Measurements from ENCODE around the gene AKAP11. TPM values are rescaled to one million over a fixed set of nuclear protein-coding genes. Genes with fewer than 3 reads are reported as not detected.

AKAP11 gene
- polyA plus RNA-seq, 1 donor (not counting 4 experiments of a cell fraction or from before 2014, with no cell fraction given), result 17.4 TPM

GRCh38 chr13:42239644-42240043 is 32.3 kb upstream of the AKAP11 start:
- H3K9me1 ChIP-seq (ENCODE audit: control insufficient read depth, extremely low read depth, insufficient read depth, low read length), result no peaks in the 10 kb centered on the region
- no peak for TF ChIP-seq EZH2 (IDR thresholded peaks at IDR 0.05; ENCODE audit: low read length)
- TF ChIP-seq CTCF (optimal IDR thresholded peaks at IDR 0.05 in 1 of 3, IDR thresholded peaks at IDR 0.05 in 1 of 3, conservative IDR thresholded peaks at IDR 0.05 in 1 of 3; ENCODE audit: extremely low read depth in 1 of 3, insufficient read depth in 2 of 3, low read length in 3 of 3), result no peak
- H2AFZ ChIP-seq (ENCODE audit: control insufficient read depth, low read length), result no peak overlapping the region
- H3K36me3 ChIP-seq (ENCODE audit: control insufficient read depth in 2 of 2, extremely low read depth in 1 of 2, insufficient read depth in 2 of 2, low read length in 2 of 2), result peaks cover 0 to 1% of the 10 kb centered on the region in 2 experiments
- DNase-seq (ENCODE audit: low read depth, low spot score) (no peak), FAIRE-seq (peak; percentile 36)
- dilution Hi-C loops (cut with MboI; ENCODE audit: extremely low pct_ligation_motif_present, low sequenced_read_pairs), result no loop called here
- H3K79me2 ChIP-seq (ENCODE audit: control insufficient read depth, insufficient read depth, low read length), result no peaks in the 10 kb centered on the region
- H3K4me1 ChIP-seq (ENCODE audit: control insufficient read depth, extremely low read depth, insufficient read depth, low read length), result no peaks in the 10 kb centered on the region
- no peak overlapping the region for H3K27ac ChIP-seq (ENCODE audit: control insufficient read depth, insufficient read depth, low read length)
- H4K20me1 ChIP-seq (ENCODE audit: control insufficient read depth, extremely low read depth, insufficient read depth, low read length), result no peaks in the 10 kb centered on the region
- H3K27me3 ChIP-seq (ENCODE audit: control insufficient read depth, extremely low read depth, insufficient read depth, low read length), result no peaks in the 10 kb centered on the region
- H3K9ac ChIP-seq (ENCODE audit: control insufficient read depth, extremely low read depth, insufficient read depth, low read length), result no peak overlapping the region
- no peaks in the 10 kb centered on the region for H3K9me3 ChIP-seq (ENCODE audit: control insufficient read depth, low read depth, low read length)
- no peak overlapping the region for H3K4me2 ChIP-seq (ENCODE audit: control insufficient read depth, extremely low read depth, insufficient read depth, low read depth, low read length)
- H3K4me3 ChIP-seq (ENCODE audit: control insufficient read depth in 2 of 3, extremely low read depth in 1 of 3, insufficient read depth in 2 of 3, low read depth in 1 of 3, low read length in 3 of 3), result no peak overlapping the region

DNA sequence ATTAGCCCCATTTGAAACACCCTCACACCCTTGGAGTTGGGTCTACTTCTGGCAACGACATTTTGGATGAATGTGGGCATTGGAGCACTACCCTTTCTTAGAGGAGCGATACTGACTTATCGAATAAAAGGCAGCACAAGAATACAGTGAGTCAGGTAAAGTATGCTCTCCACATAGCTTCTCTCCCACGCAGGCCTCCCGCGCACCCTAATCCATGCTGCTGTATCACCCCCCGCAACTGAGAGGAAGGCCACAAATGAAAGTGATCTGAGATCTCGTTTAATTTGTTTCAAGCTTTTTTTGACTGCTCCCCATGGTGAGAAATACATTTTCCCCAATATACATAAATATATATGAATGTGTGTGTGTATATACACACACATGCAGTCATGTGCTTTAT is 25.4 kb upstream of the AKAP11 start:
- TF ChIP-seq CTCF (optimal IDR thresholded peaks at IDR 0.05 in 1 of 3, IDR thresholded peaks at IDR 0.05 in 1 of 3, conservative IDR thresholded peaks at IDR 0.05 in 1 of 3; ENCODE audit: extremely low read depth in 1 of 3, insufficient read depth in 2 of 3, low read length in 3 of 3), result no peak
- TF ChIP-seq EZH2 (IDR thresholded peaks at IDR 0.05; ENCODE audit: low read length), result no peak
- Histone ChIP-seq H3K27me3 (ENCODE audit: control insufficient read depth, extremely low read depth, insufficient read depth, low read length) (no peaks in the 10 kb centered on the region), H3K9me3 (ENCODE audit: control insufficient read depth, low read depth, low read length) (no peaks in the 10 kb centered on the region), H3K9ac (ENCODE audit: control insufficient read depth, extremely low read depth, insufficient read depth, low read length) (no peak overlapping the region), H3K9me1 (ENCODE audit: control insufficient read depth, extremely low read depth, insufficient read depth, low read length) (no peaks in the 10 kb centered on the region), H3K79me2 (ENCODE audit: control insufficient read depth, insufficient read depth, low read length) (no peaks in the 10 kb centered on the region), H2AFZ (ENCODE audit: control insufficient read depth, low read length) (no peak overlapping the region), H3K4me3 (ENCODE audit: control insufficient read depth in 2 of 3, extremely low read depth in 1 of 3, insufficient read depth in 2 of 3, low read depth in 1 of 3, low read length in 3 of 3) (no peak overlapping the region), H3K36me3 (ENCODE audit: control insufficient read depth in 2 of 2, extremely low read depth in 1 of 2, insufficient read depth in 2 of 2, low read length in 2 of 2) (peaks cover 0 to 1% of the 10 kb centered on the region in 2 experiments), H3K27ac (ENCODE audit: control insufficient read depth, insufficient read depth, low read length) (no peak overlapping the region), H3K4me1 (ENCODE audit: control insufficient read depth, extremely low read depth, insufficient read depth, low read length) (no peaks in the 10 kb centered on the region), H4K20me1 (ENCODE audit: control insufficient read depth, extremely low read depth, insufficient read depth, low read length) (no peaks in the 10 kb centered on the region), H3K4me2 (ENCODE audit: control insufficient read depth, extremely low read depth, insufficient read depth, low read depth, low read length) (no peak overlapping the region)
- dilution Hi-C loops (cut with MboI; ENCODE audit: extremely low pct_ligation_motif_present, low sequenced_read_pairs), result no loop called here
- DNase-seq (ENCODE audit: low read depth, low spot score) (no peak), FAIRE-seq (no peak)
